Measurements from ENCODE around the gene HPGD. TPM values are rescaled to one million over a fixed set of nuclear protein-coding genes. Genes with fewer than 3 reads are reported as not detected.

The HPGD gene
- total and polyA plus RNA-seq, 9 of the 15 experiments (the other 6 are each of a cell fraction or from before 2014, with no cell fraction given) = 2.3 to 8.6 (median 4.8) TPM

- Histone ChIP-seq H3K9me3 (replicated peaks; ENCODE audit: control insufficient read depth, insufficient read depth, low read depth, low read length) (no peaks in the 10 kb centered on the region), H3K27me3 (ENCODE audit: control insufficient read depth in 2 of 2, insufficient read depth in 2 of 2, low read length in 2 of 2) (no peaks in the 10 kb centered on the region), H3K9me1 (ENCODE audit: control insufficient read depth, insufficient read depth, low read length) (no peaks in the 10 kb centered on the region), H2AFZ (ENCODE audit: low read depth, low read length) (no peak overlapping the region), H3K4me3 (no peak overlapping the region), H4K20me1 (replicated peaks; ENCODE audit: control insufficient read depth, insufficient read depth, low read length) (no peaks in the 10 kb centered on the region), H3K4me2 (ENCODE audit: insufficient read depth, low read length) (no peak overlapping the region), H3K27ac (ENCODE audit: extremely low read depth, low read depth, low read length) (no peak overlapping the region), H3K4me1 (replicated peaks in 1 of 2; ENCODE audit: control insufficient read depth in 2 of 2, insufficient read depth in 2 of 2, low read length in 2 of 2) (peaks cover 16 to 17% of the 10 kb centered on the region in 2 experiments; a peak in 4 of 5 replicates), H3K9ac (ENCODE audit: insufficient read depth in 1 of 2, low read depth in 2 of 2, low read length in 2 of 2) (no peak overlapping the region), H3K79me2 (ENCODE audit: control insufficient read depth, insufficient read depth, low read length) (no peaks in the 10 kb centered on the region), H3K36me3 (ENCODE audit: control insufficient read depth, insufficient read depth, low read length) (no peaks in the 10 kb centered on the region)
- FAIRE-seq (no peak), DNase-seq (ENCODE audit: extremely low read depth in 1 of 4, low spot score in 3 of 4) (no peak), ATAC-seq (no peak)
- no TSS peak for BruUV-seq (replicated peaks)
- intact Hi-C loops (cut with micrococcal nuclease) = no loop called here
- ChIA-PET POLR2A (interaction anchor here (0.6 kb wide), 1 partner anchor 14 kb away, joined by 3 read pairs; no protein-coding TSS in a partner anchor), CTCF (ENCODE audit: low intra/inter-chr PET ratio) (no interaction called here)
- 74% methylated on average over 7 of the region's 7 CpGs for WGBS (ENCODE audit: insufficient coverage, low coverage, missing lambda C conversion rate)
- in situ Hi-C loops (cut with MboI) = no loop called here
- TF ChIP-seq CGGBP1 (CRISPR knock-in tag; IDR thresholded peaks at IDR 0.05) = no peak
- TF ChIP-seq ZBTB40 (IDR thresholded peaks at IDR 0.05) = no peak
- TF ChIP-seq ZBTB40 (CRISPR knock-in tag; IDR thresholded peaks at IDR 0.05) = no peak
- no peak for TF ChIP-seq E2F8 (IDR thresholded peaks at IDR 0.05; ENCODE audit: low read depth, partially characterized antibody)
- TF ChIP-seq ATF4 (CRISPR knock-in tag; IDR thresholded peaks at IDR 0.05) = no peak
- TF ChIP-seq HLTF (IDR thresholded peaks at IDR 0.05) = no peak
- TF ChIP-seq ZNF3 (CRISPR knock-in tag; IDR thresholded peaks at IDR 0.05) = no peak
- TF ChIP-seq HINFP (tag; conservative IDR thresholded peaks at IDR 0.05; ENCODE audit: low read depth) = no peak
Measured at GRCh38 chr4:174526731-174527130, 4.4 kb upstream of the HPGD start.
